GM18868 (cell line): ENCODE measurements around the gene CREB3L2.
"Not testable (repeated sequence)": the region's sequence is repeated elsewhere in the genome, so short reads cannot be mapped to it uniquely, and the experiment has no call there.

ENCODE experiments used
- ATAC-seq: cut with Tn5 transposase; IDR thresholded peaks from one replicate; pipeline ENCODE4 v1.9.1; 2021; ENCODE audit warnings: mild to moderate bottlenecking, moderate library complexity; ENCODE audit not compliant: unreplicated experiment

Gene CREB3L2

GRCh38 chr7:137848095-137848494 lies 153.8 kb downstream of the CREB3L2 start:
- no peak for ATAC-seq

- peak; percentile 20 for ATAC-seq
These were observed 154.3 kb downstream of the CREB3L2 start for GRCh38 chr7:137847568-137848050.

- peak; percentile 13 for ATAC-seq
These were observed 154.9 kb downstream of the CREB3L2 start, which contains the start of gene DGKI for GRCh38 chr7:137846827-137847567. Gene DGKI, minus strand, starts transcription at chr7:137846974.

- ATAC-seq, result peak; percentile 27
These were observed 155.4 kb downstream of the CREB3L2 start for GRCh38 chr7:137846549-137846826.

GRCh38 chr7:137844677-137845425 lies 157.0 kb downstream of the CREB3L2 start:
- no peak for ATAC-seq

GRCh38 chr7:137839903-137840779 lies 161.7 kb downstream of the CREB3L2 start:
- no peak for ATAC-seq

GRCh38 chr7:137838706-137839315 lies 163.1 kb downstream of the CREB3L2 start:
- no peak for ATAC-seq

- no peak for ATAC-seq
These were observed 165.3 kb downstream of the CREB3L2 start for GRCh38 chr7:137836541-137836940.

- no peak for ATAC-seq
These were observed 165.8 kb downstream of the CREB3L2 start for GRCh38 chr7:137836113-137836509.

GRCh38 chr7:137835486-137836112 lies 166.3 kb downstream of the CREB3L2 start:
- ATAC-seq, result no peak

GRCh38 chr7:137834552-137834951 lies 167.3 kb downstream of the CREB3L2 start:
- ATAC-seq, result no peak

GRCh38 chr7:137832990-137833389 lies 168.9 kb downstream of the CREB3L2 start:
- not testable (repeated sequence) for ATAC-seq

- no peak for ATAC-seq
These were observed 169.5 kb downstream of the CREB3L2 start for GRCh38 chr7:137832382-137832781.

GRCh38 chr7:137831555-137831954 lies 170.3 kb downstream of the CREB3L2 start:
- ATAC-seq, result not testable (repeated sequence)

GRCh38 chr7:137829337-137829992 lies 172.4 kb downstream of the CREB3L2 start:
- no peak for ATAC-seq

- no peak for ATAC-seq
These were observed 173.4 kb downstream of the CREB3L2 start for GRCh38 chr7:137828456-137828855.

- no peak for ATAC-seq
These were observed 176.4 kb downstream of the CREB3L2 start for GRCh38 chr7:137825489-137825888.
